Measurements from ENCODE around the gene SNW1.
"Not testable (repeated sequence)": the region's sequence is repeated elsewhere in the genome, so short reads cannot be mapped to it uniquely, and the experiment has no call there.

SNW1 gene

GRCh38 chr14:77760381-77761204 lies at the start of gene SNW1:
SNW1 (minus strand) TSS chr14:77761156; CDS start chr14:77761127, 29 bp downstream.
- peak; percentile 97 for DNase-seq

DNA sequence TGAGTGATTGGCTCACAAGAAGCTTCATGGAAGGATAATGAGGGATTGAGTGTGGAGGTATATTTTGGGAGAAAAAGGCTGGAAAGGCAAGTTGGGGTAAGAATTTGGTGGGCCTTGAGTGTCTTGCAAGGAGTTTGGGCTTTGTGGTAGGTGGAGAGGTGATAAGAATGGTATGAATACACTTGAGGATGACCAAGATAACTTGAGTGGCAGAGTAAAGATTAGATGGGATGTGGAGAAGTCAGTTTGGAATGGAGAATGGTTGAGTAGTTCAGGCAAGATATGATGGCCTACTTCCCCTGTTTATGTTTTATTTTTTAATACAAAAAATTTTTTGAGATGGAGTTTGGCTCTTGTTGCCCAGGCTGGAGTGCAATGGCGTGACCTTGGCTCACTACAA lies 48.1 kb upstream of the SNW1 start:
- no peak for DNase-seq

DNA sequence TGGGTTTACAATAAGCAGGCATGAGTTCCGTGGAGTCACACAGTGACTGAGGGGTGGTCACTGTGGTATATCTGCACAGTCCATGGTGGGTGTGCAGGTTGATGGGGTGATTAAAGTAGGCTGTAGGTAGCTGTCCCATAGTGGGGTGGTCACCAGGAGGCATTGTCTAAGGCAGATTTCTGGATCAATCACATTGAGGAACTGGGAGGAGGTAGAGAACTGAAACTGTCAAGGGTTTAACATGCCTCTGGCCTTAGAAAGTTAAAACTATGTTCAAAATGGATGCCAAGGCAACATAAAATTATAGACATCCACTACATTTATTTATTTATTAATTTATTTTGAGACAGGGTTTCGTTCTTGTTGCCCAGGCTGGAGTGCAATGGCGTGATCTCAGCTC lies 47.3 kb upstream of the SNW1 start:
- DNase-seq = no peak

GRCh38 chr14:77805706-77806105 lies 44.8 kb upstream of the SNW1 start:
- DNase-seq = no peak

- no peak for DNase-seq
These were observed 43.6 kb upstream of the SNW1 start for GRCh38 chr14:77804592-77804991.

DNA sequence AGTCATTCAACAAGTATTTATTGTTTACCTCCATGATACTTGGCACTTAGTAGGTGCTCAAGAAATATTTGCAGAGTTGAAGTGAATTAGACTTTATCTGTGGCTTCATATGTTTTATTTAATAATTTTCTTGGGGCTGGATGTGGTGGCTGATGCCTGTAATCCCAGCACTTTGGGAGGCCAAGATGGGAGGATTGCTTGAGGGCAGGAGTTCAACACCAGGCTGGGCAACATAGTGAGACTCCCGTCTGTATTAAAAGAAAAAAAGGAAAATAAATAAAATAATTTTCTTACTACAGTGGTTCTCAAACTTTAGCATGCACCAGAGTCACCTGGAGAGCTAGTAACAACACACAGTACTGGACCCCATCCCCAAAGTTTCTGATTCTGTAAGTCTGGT lies 39.9 kb upstream of the SNW1 start:
- no peak for DNase-seq

GRCh38 chr14:77799863-77800730 lies 39.1 kb upstream of the SNW1 start, which contains the start of gene ADCK1:
ADCK1 (plus strand) TSS chr14:77800109; CDS start chr14:77818979, 18,870 bp downstream.
- DNase-seq = peak; percentile 94

GRCh38 chr14:77799456-77799855 lies 38.5 kb upstream of the SNW1 start:
- DNase-seq = not testable (repeated sequence)

DNA sequence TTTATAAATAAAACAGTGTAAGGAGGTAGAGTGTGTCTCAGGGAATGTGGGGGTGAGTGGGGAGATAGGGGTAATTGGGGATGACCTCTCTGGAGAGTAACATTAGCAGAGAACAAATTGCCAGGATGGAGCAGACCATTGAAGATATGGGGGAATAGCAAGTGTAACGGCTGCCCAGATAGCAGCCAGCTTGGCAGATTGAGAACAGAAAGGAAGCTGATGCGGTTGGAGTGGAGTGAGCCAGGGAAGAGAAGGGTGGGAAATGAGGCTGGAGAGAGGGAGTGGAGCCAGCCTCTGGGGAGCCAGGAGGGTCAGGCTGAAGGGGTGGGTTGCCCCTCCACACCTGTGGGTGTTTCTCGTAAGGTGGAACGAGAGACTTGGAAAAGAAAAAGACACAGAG lies 33.4 kb upstream of the SNW1 start:
- DNase-seq = no peak

DNA sequence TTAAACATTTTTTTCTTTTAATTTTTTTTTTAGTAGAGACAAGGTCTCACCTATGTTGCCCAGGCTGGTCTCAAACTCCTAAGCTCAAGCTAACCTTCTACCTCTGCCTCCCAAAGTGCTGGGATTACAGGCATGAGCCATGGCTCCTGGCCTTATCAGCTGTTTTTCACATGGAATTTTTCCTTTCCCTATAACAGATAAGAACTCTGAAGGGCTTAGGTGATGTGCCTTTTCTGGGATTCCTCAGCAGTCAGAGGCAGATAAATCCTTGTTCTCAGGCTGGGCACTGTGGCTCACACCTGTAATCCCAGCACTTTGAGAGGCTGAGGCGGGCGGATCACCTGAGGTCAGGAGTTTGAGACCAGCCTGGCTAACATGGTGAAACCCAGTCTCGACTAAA lies 32.3 kb upstream of the SNW1 start:
- DNase-seq = not testable (repeated sequence)

- DNase-seq = no peak
These were observed 30.3 kb upstream of the SNW1 start for GRCh38 chr14:77791225-77791600.

DNA sequence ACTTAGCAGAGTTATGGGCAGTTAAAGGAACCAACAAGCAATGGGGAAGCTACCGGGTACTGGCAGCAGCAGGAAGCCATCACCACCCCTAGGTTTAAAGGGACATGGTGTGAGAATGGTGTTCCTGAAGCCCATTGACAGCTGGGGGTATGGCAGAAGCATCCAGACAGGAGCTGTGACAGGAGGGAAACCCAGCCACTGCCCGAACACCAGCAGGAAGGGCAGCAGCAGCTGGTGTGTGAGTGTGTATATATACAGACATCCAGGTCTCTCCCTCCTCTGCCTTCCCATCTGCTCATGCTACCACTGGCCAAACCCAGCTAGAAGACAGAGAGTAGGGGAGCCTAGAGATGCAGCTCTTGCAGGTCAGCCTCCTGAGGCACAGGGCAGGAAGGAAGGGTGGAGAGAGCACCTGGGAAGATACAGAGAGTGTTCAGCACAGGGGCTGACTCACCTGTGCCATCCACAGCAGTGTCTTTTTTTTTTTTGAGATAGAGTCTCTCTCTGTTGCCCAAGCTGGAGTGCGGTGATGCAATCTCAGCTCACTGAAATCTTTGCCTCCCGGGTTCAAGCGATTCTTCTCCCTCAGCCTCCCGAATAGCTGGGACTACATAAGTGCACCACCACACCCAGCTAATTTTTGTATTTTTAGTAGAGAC lies 29.7 kb upstream of the SNW1 start:
- no peak for DNase-seq

GRCh38 chr14:77786148-77786547 lies 25.2 kb upstream of the SNW1 start:
- no peak for DNase-seq

DNA sequence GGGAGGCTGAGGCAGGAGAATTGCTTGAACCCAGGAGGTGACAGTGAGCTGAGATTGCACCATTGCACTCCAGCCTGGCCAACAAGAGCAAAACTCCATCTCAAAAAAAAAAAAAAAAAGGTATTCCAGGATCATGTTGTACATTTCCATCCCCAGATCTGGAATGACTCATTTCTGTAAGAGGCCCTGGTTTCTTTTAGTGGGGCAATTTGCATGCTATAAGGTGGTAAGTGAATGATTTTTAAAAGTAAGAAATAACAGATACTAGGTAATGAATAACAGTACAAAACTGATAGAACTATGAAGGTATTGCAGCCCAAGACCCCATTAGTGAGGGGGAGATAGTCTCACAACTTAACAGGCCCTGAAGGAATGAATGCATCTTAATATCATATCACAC lies 21.2 kb upstream of the SNW1 start:
- no peak for DNase-seq

- DNase-seq = not testable (repeated sequence)
These were observed 13.0 kb upstream of the SNW1 start for GRCh38 chr14:77773966-77774365.

- DNase-seq = not testable (repeated sequence)
These were observed 7.6 kb upstream of the SNW1 start for GRCh38 chr14:77768442-77769069.

- DNase-seq = no peak
These were observed 3.0 kb upstream of the SNW1 start for GRCh38 chr14:77763978-77764377.

GRCh38 chr14:77763316-77763715 lies 2.4 kb upstream of the SNW1 start:
- DNase-seq = no peak

- DNase-seq = no peak
These were observed 412 bp upstream of the SNW1 start for GRCh38 chr14:77761205-77761931.

DNA sequence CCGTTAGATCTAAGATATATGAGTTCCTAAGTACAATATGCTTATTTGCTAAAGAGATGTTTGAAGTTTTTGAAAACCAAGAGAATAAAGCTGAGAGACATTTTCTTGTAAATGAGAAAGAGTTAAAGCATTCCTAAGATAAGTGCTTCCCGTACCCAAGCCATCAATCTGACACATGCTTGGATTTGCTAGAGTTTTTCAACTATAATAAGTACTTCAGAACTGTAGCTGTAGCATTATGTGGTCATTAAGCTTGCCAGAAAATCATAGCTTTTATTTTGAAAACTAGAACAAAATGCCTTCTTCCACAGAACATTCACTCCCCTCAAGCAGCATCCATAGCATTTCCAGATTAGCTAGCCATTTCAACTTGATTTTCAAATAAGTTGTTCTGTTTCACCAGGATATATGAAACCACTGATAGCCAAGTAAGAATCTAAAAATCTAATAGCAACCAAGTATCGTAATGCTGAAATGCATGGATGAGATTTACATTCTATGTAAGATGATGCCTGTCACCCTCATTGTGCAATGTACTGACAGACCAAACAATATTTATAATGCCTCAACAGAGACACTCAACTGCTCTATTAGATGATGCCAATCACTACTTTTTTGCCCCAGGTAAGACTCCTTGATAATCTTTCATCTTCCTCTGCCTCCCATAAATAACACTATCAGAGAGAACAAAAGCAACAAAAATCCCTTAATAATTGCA lies 8.0 kb downstream of the SNW1 start:
- no peak for DNase-seq

- DNase-seq = no peak
These were observed 8.7 kb downstream of the SNW1 start for GRCh38 chr14:77752266-77752665.

Data from activated effector memory CD4-positive, alpha-beta T cell treated with anti-CD3 and anti-CD28 coated beads, Interleukin-2, amount 50 U/mL, for 16 hours (primary cell).